Endodermal cell (in vitro differentiated cells): ENCODE results near the gene CD82. TPM values are rescaled to one million over a fixed set of nuclear protein-coding genes. Genes with fewer than 3 reads are reported as not detected.
"Not testable (repeated sequence)": the region's sequence is repeated elsewhere in the genome, so short reads cannot be mapped to it uniquely, and the experiment has no call there.

Experiments used
- DNase-seq: peaks from one replicate; pipeline ENCODE4 v3.0.0-alpha.2; 2017
- H3K27ac ChIP-seq: 2 replicates; pipeline ENCODE4 v1.5.1; 2013; ENCODE audit warnings: mild to moderate bottlenecking, low read depth, low read length, moderate library complexity
- H3K27me3 ChIP-seq: 2 replicates; pipeline ENCODE4 v1.6.1; 2013; ENCODE audit warnings: mild to moderate bottlenecking, low read length, moderate library complexity; ENCODE audit not compliant: insufficient read depth, control insufficient read depth, poor library complexity, severe bottlenecking
- H3K36me3 ChIP-seq: 2 replicates; pipeline ENCODE4 v1.7.0; 2013; ENCODE audit warnings: mild to moderate bottlenecking, low read length, moderate library complexity; ENCODE audit not compliant: control insufficient read depth, insufficient read depth
- H3K4me1 ChIP-seq: one replicate; pipeline ENCODE4 v1.7.0; 2013; ENCODE audit warnings: low read length; ENCODE audit not compliant: control insufficient read depth, insufficient read depth
- H3K4me3 ChIP-seq: 2 replicates; pipeline ENCODE4 v1.5.1; 2013; ENCODE audit warnings: mild to moderate bottlenecking, low read length, moderate library complexity
- H3K9ac ChIP-seq: 2 replicates; pipeline ENCODE4 v1.6.1; 2013; ENCODE audit warnings: mild to moderate bottlenecking, low read length, moderate library complexity; ENCODE audit not compliant: poor library complexity, severe bottlenecking; ENCODE audit errors: extremely low read depth
- H3K9me3 ChIP-seq: 2 replicates; pipeline ENCODE4 v1.6.1; 2013; ENCODE audit warnings: mild to moderate bottlenecking, low read length, moderate library complexity; ENCODE audit not compliant: control insufficient read depth
- H3K27ac Mint-ChIP-seq: 2 replicates; pipeline ENCODE4 v1.8.0; 2020; ENCODE audit warnings: mixed read lengths
- H3K27me3 Mint-ChIP-seq: 2 replicates; pipeline ENCODE4 v1.8.0; 2021; ENCODE audit warnings: mild to moderate bottlenecking, mixed read lengths; ENCODE audit not compliant: insufficient read depth
- H3K36me3 Mint-ChIP-seq: 2 replicates; pipeline ENCODE4 v1.8.0; 2020; ENCODE audit warnings: low read depth, mixed read lengths
- H3K4me1 Mint-ChIP-seq: 2 replicates; pipeline ENCODE4 v1.8.0; 2020; ENCODE audit warnings: mixed read lengths
- H3K4me3 Mint-ChIP-seq: 2 replicates; pipeline ENCODE4 v1.8.0; 2020; ENCODE audit warnings: mild to moderate bottlenecking, moderate library complexity, mixed read lengths
- H3K9me3 Mint-ChIP-seq: 2 replicates; pipeline ENCODE4 v1.8.0; 2020; ENCODE audit warnings: mild to moderate bottlenecking, mixed read lengths
- CTCF ChIP-seq: fragments of 200-600 bp; sonication (generic); conservative IDR thresholded peaks from 2 replicates; pipeline ENCODE4 v1.5.0; 2021; ENCODE audit warnings: antibody characterized with exemption, mild to moderate bottlenecking
- WGBS, 2 experiments: methylation state at CpG; one replicate each; pipeline versions ENCODE4 v1.1.5 to v1.1.7; 2013; ENCODE audit warnings: missing lambda C conversion rate in 2 of 2, mixed read lengths in 1 of 2; ENCODE audit not compliant: insufficient coverage in 1 of 2, insufficient read length in 1 of 2; 5-methylcytosine and 5-hydroxymethylcytosine counted together
- total RNA-seq, 2 donors: library from RNA; stranded (reverse); fragmentation: NEBNext Ultra II Directional in 1 of 2; extraction: Animal tissue kit (Norgen Biotek cat#: 25700) in 1 of 2; gene quantifications; 2 replicates in 1 of 2; 3 replicates in 1 of 2; pipeline ENCODE4 v1.2.1, GENCODE V29; 2021

CD82 gene
- total RNA-seq, 2 donors from 2014 or later: 1.7 to 3.0 TPM

DNA sequence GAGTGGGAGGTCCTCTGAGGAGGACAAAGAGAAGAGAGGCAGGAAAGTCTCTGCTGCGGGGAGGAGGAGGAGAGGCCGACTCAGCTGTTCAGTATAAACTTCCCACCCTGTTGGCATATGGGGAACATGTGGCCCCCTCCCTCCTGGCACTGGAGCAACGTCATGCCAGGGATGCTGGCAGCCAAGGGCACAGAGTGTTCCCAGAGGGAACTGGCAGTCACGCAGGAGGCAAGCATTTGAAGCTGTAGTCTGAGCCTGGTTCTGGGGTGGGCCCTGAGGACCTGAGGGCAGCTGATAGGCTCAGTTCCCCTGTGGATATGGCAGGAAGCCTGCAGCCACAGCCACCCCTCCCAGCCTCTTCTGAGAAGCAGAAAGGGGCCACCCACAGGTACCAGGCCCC, 94.2 kb downstream of the CD82 start:
- Mint-ChIP-seq H3K9me3 (peaks cover 2% of the 10 kb centered on the region), H3K4me3 (no peak overlapping the region), H3K4me1 (no peaks in the 10 kb centered on the region), H3K27ac (no peak overlapping the region), H3K27me3 (peaks cover 10% of the 10 kb centered on the region), H3K36me3 (no peaks in the 10 kb centered on the region)
- Histone ChIP-seq H3K4me3 (no peak overlapping the region), H3K9me3 (no peaks in the 10 kb centered on the region), H3K27me3 (no peaks in the 10 kb centered on the region), H3K9ac (no peak overlapping the region), H3K36me3 (no peaks in the 10 kb centered on the region), H3K4me1 (no peaks in the 10 kb centered on the region), H3K27ac (no peak overlapping the region)
- no peak for TF ChIP-seq CTCF
- DNase-seq: no peak
- WGBS, 2 experiments: 85% methylated on average over 3 of the region's 4 CpGs; no CpG with 5 or more reads in 1 of the 2 experiments

GRCh38 chr11:44660535-44660934, 95.1 kb downstream of the CD82 start:
- H3K27ac ChIP-seq, H3K9me3 Mint-ChIP-seq: not testable (repeated sequence)
- WGBS, 2 experiments: 92 to 95% methylated on average over 3 of the region's 3 CpGs

GRCh38 chr11:44661311-44661717, 95.9 kb downstream of the CD82 start:
- H3K4me3 ChIP-seq: no peak overlapping the region
- no peak for DNase-seq
- Mint-ChIP-seq H3K4me1 (no peaks in the 10 kb centered on the region), H3K4me3 (no peak overlapping the region), H3K36me3 (no peaks in the 10 kb centered on the region), H3K9me3 (peaks cover 7% of the 10 kb centered on the region), H3K27ac (no peak overlapping the region), H3K27me3 (peaks cover 12% of the 10 kb centered on the region)
- WGBS, 2 experiments: 86 to 88% methylated on average over 4 to 7 of the region's 7 CpGs
- H3K36me3 ChIP-seq: no peaks in the 10 kb centered on the region
- no peak for TF ChIP-seq CTCF
- H3K4me1 ChIP-seq: no peaks in the 10 kb centered on the region
- H3K27ac ChIP-seq: no peak overlapping the region
- no peaks in the 10 kb centered on the region for H3K9me3 ChIP-seq
- no peaks in the 10 kb centered on the region for H3K27me3 ChIP-seq
- H3K9ac ChIP-seq: no peak overlapping the region

More at GRCh38 chr11:44660535-44660934, 95.1 kb downstream of the CD82 start:
- not testable (repeated sequence) for DNase-seq, H3K4me3 ChIP-seq, H3K4me1 Mint-ChIP-seq, H3K9ac ChIP-seq, H3K36me3 Mint-ChIP-seq, H3K4me1 ChIP-seq, H3K27ac Mint-ChIP-seq, H3K4me3 Mint-ChIP-seq, H3K9me3 ChIP-seq, H3K27me3 ChIP-seq, H3K36me3 ChIP-seq
- peaks cover 10% of the 10 kb centered on the region for H3K27me3 Mint-ChIP-seq

Other genes starting within 250 kb of the CD82 start
- 10 to 100 TPM; 28.0 to 28.7 TPM for gene TSPAN18, start 161.3 kb downstream of the CD82 start, total RNA-seq